HG02588 (cell line): ENCODE results near the gene PTGR3.
A peak's percentile ranks its signal among the peaks of the same experiment; 100 is the strongest.

Experiments used
- ATAC-seq: cut with Tn5 transposase; IDR thresholded peaks from one replicate; pipeline ENCODE4 v1.9.1; 2021; ENCODE audit warnings: mild to moderate bottlenecking, moderate library complexity; ENCODE audit not compliant: unreplicated experiment

Gene PTGR3

DNA sequence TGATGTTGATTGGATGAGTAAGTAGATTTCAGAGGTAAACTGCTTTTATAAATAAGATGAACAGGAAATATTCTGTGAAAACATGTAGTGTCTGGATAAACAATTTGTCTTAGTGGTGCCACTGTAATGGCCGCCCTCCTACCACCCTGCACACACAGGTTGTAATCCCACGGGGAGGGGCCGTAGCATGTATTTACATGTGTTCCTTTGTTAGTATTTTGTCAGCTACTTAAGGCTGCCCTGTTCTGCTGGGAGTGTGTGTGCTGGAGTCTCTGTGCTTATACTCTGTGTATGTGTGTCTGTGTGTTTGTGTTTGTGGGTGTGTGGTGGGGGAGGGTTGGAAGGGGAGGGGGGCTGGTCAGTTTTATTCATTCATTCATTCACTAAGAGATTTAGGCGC, 6.7 kb upstream of the PTGR3 start:
- no peak for ATAC-seq

DNA sequence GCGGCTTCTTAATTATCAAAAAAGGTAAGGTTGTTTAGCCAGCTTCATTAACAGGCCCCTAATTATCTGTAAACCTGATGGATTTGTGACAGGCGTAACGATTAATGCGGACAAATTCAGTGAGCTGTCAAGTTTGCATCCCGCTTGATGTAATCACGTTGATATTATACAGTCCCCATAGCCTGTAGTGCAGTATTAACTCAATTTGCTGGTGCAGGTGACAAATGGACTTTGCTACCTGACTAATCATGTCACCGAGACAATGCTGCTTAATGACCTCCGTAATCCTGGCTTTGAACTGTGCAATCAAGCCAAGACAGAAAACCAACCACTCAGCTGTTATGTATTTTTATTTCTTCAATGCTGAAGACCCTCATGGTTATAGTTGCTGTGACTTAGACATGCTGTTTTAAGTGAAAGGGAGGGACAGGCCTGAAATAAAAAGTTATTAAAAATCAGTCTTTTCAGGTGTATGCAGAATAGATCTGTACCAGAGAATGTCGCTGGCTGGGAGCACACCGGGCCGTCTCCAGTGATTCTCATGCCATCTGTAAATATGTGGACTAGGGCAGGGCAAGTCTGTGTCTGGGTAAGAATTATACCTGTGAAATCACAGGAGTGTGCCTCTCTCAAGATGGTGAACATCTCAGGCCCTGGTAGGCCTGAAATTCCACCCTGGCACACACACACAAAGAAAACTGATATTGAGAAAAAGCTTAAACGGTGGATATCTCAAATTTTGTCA, 6.0 kb upstream of the PTGR3 start:
- no peak for ATAC-seq

DNA sequence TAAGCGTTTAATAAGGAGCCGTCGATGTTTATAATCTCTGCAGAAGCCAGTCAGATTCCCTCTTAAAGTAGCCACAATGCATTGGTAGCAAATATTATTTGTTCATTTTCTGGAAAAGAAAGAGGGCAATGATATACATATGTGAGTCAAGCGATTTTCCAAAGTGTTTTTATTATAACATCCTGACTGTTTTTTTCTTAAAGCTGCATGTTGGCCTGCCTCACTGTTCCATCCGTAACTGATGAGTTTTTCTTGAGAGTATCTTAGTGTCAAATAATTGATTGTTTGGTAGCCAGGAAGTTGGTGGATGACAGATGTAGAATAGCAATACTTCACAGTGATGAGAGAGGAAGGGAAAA, 5.4 kb upstream of the PTGR3 start:
- ATAC-seq: no peak

DNA sequence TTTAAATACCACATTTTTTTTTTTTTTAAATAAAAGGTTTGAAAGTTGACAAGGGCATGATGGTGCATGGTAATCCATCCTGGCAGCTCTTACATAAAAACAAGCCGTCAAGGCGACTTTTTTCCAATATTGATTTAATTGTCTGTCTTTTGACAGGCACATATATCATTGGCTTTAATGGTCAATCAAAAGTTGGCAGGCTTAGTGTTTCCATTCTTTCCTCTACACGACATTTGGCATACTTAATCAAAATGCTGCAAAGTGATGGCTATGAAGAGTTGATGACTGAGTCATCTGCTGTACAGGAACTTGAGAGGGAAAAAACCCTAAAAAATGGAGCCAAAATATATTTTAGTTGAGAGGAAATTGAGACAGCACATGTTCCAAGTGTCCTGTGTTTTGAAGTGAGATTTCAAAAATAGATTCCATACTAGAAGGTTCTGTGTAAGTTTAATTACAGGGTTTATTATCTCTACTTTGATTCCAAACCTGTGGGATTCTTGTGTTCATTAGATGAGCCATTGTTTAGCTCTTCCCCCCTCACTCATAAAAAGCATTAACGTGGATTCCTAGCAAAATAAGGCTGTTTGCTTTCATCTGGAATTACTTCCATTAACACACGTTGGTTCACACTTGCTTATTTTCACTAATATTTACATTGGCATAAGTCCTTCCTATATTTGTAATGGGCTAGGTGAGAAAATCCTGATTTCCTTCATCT, 4.8 kb upstream of the PTGR3 start:
- no peak for ATAC-seq

DNA sequence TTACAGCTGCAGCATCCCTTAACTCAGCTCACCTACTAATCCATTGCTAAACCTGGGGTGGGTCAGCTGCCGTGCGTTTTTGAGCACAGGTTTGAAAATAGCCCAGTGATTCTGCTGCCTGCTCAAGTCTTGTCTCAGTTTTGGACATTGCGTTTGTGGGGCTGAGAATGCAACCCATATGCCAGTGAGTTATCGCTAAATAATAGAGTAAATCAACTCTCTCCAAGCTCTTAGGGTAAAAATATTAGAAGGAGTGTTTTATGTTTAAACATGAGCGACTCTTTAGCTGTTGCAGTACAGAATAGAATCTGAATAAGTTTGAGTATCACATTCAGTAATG, 3.8 kb upstream of the PTGR3 start:
- ATAC-seq: no peak

DNA sequence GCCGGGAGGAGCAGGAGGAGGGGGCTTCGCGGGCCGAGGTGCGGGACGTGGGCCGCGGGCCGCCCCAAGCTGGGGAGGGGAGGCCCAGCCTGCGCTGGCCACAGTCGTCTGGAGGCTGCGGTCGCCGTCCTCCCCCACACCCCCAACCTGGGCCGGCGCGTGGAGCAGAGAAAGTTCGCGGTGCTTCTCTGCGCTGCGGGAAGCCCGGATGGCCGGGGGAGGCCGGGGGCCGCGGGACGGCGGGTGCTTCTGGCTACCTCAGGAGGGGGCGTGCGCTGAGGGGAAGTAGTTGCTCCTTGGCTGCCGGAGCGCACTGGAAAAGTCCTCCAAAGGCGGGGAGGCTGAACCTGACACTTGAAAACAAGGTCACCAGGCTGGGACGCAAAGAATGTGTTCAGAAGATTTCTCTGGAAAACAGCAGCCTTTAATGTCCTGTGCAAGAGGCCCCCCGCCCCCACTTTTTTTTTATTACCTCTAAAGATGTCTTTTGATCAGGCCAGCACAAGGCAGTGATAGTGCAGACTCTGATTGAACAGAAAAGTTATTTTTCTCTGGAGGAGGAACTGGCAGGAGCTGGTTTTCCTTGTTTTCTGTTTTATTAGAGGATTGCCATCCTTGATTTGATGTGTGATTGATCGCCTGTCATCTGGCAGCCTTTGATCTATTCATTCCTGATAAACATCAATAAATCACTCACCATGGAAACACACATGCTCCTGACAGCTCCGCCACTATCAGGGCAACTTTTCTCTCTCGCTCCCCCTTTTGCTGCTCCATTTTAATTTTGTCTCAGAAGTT, 3.2 kb upstream of the PTGR3 start:
- ATAC-seq: no peak

DNA sequence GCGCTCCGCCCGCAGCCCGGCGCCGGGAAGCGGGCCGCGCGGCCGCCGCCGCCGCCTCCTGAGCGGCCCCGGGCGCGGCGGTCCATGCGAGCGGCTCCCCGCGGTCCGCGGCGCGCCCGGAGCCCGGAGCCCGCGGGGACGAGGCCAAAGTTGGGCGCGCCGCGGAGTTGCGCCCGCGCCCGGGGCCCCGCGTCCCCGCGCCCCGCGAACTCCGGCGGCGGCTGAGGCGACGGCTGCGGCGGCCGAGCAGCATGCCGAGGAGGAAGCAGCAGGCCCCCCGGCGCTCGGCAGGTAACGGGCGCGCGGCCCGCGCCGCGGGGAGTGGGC, 2.6 kb upstream of the PTGR3 start:
- no peak for ATAC-seq

DNA sequence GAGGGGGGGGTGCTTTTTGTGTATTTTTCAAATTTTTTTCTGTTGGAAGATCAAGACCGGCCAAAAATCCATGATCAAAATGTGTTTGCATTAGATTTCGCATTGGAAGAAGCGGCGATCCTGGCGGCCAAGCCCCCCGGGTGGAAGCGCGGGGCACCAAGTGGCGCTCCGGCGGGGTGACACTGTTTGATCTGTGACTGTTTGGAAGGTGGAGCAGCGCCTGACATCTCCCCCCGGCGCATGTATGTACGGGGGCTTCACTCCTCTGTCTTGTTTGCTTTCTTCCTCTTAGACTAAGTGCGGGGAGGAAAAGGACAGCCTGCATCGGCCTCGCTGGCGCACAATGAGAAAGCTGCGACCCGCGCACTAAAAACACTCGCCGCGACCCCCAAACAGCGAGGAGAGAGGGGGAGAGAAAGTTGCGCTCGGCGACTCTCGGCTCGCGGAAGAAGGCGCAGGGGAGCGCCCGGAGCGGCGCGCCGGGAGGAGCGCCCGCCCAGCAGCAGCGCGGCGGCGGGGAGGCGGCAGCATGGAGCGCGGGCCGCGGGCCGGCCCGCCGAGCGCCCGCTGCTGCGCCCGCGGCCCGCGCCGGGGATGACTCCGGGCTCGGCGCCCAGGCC, 2.2 kb upstream of the PTGR3 start:
- ATAC-seq: peak; percentile 6

DNA sequence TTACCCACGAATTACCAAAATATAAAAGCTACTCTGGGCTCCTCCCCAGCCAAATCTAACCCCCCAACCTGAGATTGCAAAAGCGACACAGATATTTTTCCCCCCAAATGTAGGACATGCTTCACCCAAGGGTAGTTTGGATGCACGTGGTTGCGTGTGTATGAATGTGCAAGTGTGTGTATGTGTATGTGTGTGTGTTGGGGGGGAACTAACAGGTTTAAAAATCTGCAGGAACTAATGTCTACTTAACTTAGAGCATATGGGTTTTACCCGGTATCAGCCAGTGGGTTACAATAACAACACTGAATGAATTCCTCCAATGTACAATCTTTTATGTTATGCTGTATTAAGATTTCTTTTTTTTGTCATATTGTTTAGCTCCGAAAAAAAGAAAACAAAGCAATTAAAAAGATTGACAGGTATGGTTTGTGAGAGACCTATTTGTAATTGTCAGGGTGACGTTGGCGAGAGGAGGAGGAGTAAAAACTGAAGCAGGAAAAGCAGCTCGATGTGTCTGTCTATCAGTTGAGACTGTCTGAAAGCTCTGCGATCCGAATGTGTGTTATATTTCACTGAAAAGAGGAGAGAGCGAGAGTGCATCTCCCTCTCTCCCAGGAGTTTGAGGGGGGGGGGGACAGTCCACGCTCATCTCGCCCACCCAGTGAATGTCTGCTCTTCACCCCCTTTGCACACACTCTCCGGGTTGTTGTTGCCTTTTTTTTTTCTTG, 1.5 kb upstream of the PTGR3 start, which contains the start of gene TSHZ1:
TSHZ1 (plus strand) TSS at position 524 of the 728 bp plus-strand sequence. CDS start 1,080 bp downstream, outside the sequence.
- peak; percentile 33 for ATAC-seq

DNA sequence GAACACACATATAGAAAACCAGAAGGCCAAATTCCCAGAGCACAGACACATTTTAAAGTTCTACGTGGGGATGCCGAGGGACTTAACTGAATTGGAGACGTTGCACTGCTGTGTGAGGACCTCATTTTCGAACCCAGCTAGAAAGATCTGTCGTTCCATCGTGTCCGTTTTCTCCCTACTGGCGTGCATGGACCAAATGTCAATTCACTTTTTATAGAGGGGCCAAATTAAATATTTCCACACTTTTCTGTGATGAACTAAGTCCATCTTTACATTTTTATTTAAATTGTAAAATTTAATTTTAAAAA, 966 bp upstream of the PTGR3 start:
- ATAC-seq: no peak

DNA sequence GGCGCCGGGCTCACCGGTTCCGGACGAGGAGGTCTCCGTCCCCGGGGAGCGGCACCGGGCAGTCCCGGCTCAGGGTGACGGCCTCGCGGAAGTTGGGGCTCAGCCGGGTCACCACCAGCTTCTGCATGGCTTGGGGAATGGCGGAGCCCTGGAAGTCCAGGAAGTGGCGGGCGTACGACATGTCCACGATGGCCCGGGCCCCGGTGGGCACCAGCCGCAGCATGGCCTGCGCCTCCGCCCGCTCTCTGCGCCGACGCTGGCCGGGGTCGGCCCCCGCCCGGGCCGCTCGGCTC, 157 bp downstream of the PTGR3 start:
- peak; percentile 12 for ATAC-seq

DNA sequence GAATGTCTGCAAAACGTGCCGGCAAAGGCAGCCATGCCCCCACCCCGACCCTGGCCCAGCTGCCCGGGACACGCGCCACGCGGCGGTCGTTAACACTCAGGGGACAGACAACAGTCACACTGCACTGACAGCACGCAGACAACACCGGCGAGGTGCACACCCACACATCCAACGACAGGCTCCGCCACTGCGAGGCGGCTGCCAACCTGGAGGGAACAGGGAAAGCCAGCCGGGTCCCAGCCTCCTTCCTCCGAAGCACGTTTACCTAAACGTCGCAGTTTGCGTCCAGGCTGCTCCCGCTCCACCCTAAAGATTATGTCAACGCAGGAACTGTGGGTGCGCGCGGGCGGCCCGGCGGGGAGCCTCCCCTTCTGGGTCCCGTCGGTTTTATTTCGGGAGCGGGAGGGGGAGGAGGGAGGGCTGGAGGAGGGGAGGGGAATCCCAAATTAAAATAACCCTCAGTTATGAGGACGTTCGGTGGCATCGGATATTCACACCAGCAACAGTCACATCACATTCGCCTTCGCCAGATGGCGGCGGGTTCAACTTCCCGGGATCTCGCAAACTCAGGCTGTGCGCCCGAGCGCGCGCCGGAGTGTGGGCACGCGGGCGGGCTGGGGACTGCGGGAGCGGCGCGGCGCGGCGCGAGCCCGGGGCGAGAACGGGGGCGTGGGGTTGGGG, 644 bp downstream of the PTGR3 start:
- ATAC-seq: peak; percentile 6

DNA sequence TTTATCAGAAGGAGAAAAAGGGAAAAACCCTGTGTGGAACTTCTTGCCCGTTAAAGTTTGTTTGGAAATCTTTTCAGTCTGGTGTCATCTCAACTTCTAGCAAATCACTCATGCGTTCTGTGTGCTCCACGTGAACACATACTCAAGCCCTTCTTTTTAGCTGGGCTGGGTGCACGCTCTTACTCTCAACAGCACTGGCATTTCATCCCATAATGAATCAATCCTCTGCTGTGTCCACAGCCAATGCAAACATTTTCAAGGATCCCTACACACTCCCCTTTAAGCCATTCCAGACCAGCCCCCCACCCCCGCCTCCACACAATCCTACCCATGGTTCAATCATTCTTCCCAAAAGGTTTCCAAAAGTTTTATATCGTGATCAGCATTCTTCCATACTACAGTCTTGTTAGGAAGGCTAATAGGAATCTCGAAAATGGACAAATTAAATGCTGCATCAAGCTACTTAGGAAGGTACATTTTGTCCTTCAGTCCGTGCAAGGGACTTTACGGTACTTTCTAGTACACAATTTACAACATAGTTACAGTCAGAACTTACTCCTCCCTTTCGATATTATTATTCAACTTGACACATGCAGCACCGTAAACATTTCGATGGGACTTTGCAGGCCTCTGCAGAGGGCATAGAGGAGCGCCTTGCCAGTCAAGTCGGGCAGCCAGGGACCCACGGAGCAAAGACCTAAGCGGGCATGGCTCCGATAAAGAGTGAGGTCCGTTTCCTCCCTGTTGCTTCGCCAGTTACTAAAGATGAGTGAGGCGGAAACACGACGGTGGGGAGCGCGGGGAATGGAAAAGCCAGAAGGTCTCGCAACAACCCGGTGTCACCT, 1.4 kb downstream of the PTGR3 start:
- ATAC-seq: no peak

DNA sequence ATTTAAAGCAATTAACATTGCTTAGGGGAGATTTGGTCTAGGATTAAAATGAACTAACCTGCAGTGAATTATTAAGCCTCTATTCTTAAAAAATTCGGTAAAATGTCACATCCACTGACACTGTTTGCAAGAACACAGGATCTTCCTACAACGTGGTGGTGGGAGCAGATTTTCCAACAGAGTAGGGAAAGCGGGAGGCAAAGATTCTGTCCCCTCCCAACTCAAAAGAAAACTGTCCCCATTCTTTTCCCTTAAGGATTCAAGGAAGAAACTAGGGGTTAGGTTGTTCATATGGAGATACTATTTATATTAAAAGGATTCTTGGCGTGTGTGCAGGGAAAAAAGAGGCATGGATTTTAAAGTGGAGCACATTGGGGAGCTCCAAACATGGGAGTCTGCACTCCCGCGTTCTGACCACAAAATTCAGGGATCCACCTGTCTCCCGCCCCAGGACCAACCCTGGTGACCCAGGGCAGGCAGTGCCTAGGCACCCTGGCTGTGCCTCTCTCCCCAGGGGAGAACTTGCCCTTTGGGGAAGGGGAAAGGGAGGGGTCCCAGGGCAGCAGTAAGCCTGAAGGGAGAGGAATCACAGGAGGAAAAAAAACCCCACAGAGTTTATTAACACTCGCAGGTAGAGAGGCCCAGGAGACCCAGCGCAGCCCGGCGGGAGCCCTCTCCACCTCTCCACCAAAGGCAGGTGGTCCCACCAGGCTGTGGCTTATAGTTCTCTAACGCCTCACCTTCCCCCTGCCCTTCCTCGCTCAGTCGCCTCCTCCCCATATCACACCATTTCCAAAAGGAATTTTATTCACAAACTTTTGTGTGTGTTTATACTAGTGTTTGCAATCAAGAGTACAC, 2.3 kb downstream of the PTGR3 start:
- ATAC-seq: no peak

DNA sequence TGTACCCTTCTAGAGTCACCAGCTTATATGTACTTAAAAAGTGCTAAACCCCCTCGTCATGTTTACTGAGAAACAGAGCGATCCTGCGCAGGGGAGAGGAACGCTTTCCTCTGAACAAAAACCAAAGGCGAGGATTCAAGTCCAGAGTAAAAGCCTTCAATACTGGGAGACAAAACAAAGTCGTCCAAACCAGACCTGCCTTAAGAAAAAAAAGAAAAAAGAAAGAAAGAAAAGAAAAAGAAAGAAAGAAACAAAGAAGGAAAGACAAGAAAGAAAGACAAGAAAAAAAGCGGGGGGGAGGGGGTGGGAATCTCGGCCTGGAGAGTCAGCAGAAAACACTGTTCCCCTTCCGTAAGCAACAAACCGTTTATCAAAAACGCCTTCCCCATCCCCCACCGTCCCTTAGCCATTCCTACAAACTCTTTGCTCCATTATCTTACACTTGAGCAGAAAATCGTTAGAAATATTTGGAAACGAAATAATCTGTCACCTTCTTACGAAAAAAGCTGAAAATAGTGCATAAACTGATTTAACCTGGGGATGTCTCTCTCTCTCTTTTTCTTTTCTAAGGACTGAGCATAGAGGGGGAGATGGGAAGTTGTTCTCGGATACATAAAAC, 3.3 kb downstream of the PTGR3 start:
- no peak for ATAC-seq

DNA sequence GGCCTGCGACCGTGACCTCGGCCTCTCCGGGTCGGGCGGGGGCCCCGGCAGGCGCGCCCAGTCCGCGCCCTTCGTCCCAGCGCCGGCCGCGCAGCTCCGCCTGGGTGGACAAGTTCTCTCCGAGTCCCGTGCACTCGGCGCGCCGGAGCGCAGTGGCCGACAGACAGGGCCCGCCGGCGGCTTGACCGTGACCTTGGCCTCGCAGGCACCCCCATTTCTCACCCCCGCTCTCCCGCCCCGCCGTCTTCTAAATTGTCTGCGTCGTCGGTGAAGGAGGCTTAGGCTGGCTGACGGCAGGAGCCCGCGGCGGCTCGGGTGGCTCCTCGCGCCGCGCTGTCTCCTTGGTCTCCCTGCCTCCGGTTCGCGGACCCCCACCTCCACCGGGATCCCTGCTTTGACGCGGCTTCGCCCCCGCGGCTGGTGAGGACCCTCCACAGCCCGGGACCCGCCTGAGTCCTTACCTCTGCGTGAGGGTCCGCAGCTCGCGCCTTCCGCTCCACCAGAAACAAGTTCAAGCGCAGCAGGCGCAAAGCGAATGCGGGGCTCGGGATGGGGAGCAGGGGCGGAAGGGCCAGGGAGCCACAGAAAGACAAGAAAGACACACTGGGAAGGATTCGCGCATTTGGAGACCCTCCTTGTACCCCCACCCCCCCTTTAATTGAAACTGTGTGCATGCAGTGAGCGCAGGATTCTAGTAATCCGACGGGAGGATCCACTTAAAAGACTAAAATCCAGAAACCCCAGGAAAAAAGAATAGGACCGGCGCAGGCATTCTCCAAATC, 4.0 kb downstream of the PTGR3 start:
- no peak for ATAC-seq

DNA sequence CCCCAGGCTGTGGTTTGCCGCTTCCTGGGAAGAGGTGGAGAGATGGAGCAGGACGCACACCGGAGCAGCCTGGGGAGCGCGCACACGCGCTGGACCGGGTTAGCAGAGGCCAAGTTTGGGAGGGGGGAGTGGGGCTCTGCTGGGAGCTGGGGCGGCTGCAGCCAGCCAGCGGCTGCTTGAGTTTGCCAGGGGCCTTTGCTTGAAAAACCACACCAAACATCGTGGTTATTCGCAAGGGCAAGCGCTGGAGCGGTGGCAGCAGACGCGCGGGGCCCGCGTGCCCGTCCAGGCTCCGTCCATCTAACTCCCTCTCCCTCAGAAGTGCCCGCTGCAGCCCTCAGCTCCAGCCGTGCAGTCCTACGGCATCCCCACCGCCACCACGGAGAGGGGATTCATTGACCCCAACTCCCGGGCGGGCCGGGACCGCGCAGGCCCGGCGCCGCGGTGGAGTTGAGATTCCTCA, 4.6 kb downstream of the PTGR3 start:
- no peak for ATAC-seq
